ENCODE data around the gene LMX1B.
"Not testable (repeated sequence)": the region's sequence is repeated elsewhere in the genome, so short reads cannot be mapped to it uniquely, and the experiment has no call there.

The LMX1B gene

GRCh38 chr9:126652140-126652582, 38.4 kb downstream of the LMX1B start:
- H3K4me3 ChIP-seq (ENCODE audit: low read length): no peak overlapping the region
- peaks cover 84% of the 10 kb centered on the region for H3K27me3 ChIP-seq (ENCODE audit: insufficient read depth, low read length)

DNA sequence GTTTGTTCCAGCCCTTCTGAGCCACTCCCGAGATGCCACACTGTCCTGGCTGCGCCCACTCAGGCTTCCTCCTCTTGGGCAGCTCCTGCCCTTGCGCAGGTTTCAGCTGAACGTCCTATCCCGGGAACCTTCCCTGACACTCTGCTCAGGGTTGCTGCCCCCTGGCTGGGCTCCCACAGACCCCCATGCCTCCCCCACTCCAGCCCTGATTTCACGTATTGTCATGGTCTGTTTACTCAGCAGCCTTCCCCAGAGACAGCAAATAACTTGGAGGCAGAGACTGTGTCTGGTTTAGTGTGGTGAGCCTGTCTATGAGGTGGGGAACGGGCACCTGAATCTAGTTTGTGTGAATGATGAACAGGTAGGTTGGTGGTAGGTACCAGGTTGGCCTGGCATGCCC, 40.4 kb downstream of the LMX1B start:
- Histone ChIP-seq H3K27me3 (ENCODE audit: insufficient read depth, low read length) (peaks cover 69% of the 10 kb centered on the region), H3K36me3 (ENCODE audit: insufficient read depth, low read length) (no peaks in the 10 kb centered on the region), H3K4me1 (ENCODE audit: insufficient read depth, low read length) (peaks cover 29% of the 10 kb centered on the region), H2AFZ (ENCODE audit: low read depth, low read length) (no peak overlapping the region), H3K9me3 (ENCODE audit: low read length) (no peaks in the 10 kb centered on the region), H3K4me3 (ENCODE audit: low read length) (no peak overlapping the region)

More at GRCh38 chr9:126652140-126652582, 38.4 kb downstream of the LMX1B start:
- Histone ChIP-seq H2AFZ (ENCODE audit: low read depth, low read length) (no peak overlapping the region), H3K9me3 (ENCODE audit: low read length) (no peaks in the 10 kb centered on the region), H3K36me3 (ENCODE audit: insufficient read depth, low read length) (no peaks in the 10 kb centered on the region), H3K4me1 (ENCODE audit: insufficient read depth, low read length) (peaks cover 27% of the 10 kb centered on the region)

GRCh38 chr9:126656214-126656613, 42.5 kb downstream of the LMX1B start:
- not testable (repeated sequence) for H3K4me3 ChIP-seq (ENCODE audit: low read length); H2AFZ ChIP-seq (ENCODE audit: low read depth, low read length); H3K9me3 ChIP-seq (ENCODE audit: low read length); H3K36me3 ChIP-seq (ENCODE audit: insufficient read depth, low read length)
- Histone ChIP-seq H3K4me1 (ENCODE audit: insufficient read depth, low read length) (peaks cover 27% of the 10 kb centered on the region), H3K27me3 (ENCODE audit: insufficient read depth, low read length) (peaks cover 56% of the 10 kb centered on the region)

DNA sequence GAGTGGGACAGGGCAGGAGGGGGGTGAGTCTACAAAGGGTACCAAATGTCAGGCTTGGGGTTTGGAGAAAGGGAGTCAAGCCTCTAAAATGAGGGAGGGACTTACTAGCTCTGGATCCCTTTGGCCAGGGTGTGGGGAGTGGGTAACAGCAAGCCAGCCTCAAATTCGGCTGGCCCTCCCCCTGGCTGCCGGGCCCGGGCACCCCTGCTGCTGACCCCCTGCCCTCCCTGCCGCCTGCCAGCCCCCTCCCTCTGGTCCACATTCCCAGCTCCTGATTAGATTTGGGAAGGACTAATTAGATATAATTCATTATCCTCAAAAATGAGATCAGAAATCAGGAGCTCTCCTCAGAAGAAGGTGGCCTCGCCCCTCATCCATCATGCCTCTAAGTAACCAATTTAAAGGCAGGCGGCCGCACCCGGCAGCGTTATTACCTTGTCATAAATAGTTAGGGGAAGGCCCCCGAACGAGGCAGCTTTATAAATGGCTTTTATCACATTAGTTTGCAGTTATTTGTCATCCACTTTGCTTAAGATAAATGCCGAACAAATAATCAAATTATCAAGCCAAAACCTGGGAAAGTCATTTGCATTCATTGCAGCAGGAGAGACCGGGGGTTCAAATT, 44.6 kb downstream of the LMX1B start:
- no peak overlapping the region for H2AFZ ChIP-seq (ENCODE audit: low read depth, low read length)
- H3K9me3 ChIP-seq (ENCODE audit: low read length): no peaks in the 10 kb centered on the region
- H3K36me3 ChIP-seq (ENCODE audit: insufficient read depth, low read length): no peaks in the 10 kb centered on the region
- H3K4me3 ChIP-seq (ENCODE audit: low read length): no peak overlapping the region
- peaks cover 13% of the 10 kb centered on the region for H3K4me1 ChIP-seq (ENCODE audit: insufficient read depth, low read length)
- peaks cover 37% of the 10 kb centered on the region for H3K27me3 ChIP-seq (ENCODE audit: insufficient read depth, low read length)

GRCh38 chr9:126658956-126659555, 45.3 kb downstream of the LMX1B start:
- Histone ChIP-seq H3K4me1 (ENCODE audit: insufficient read depth, low read length) (peaks cover 13% of the 10 kb centered on the region), H3K27me3 (ENCODE audit: insufficient read depth, low read length) (peaks cover 33% of the 10 kb centered on the region), H2AFZ (ENCODE audit: low read depth, low read length) (no peak overlapping the region), H3K9me3 (ENCODE audit: low read length) (no peaks in the 10 kb centered on the region), H3K36me3 (ENCODE audit: insufficient read depth, low read length) (no peaks in the 10 kb centered on the region), H3K4me3 (ENCODE audit: low read length) (no peak overlapping the region)

GRCh38 chr9:126661122-126661520, 47.4 kb downstream of the LMX1B start:
- no peaks in the 10 kb centered on the region for H3K9me3 ChIP-seq (ENCODE audit: low read length)
- H3K27me3 ChIP-seq (ENCODE audit: insufficient read depth, low read length): peaks cover 26% of the 10 kb centered on the region
- peaks cover 28% of the 10 kb centered on the region for H3K4me1 ChIP-seq (ENCODE audit: insufficient read depth, low read length)
- H3K36me3 ChIP-seq (ENCODE audit: insufficient read depth, low read length): no peaks in the 10 kb centered on the region
- H2AFZ ChIP-seq (ENCODE audit: low read depth, low read length): no peak overlapping the region
- no peak overlapping the region for H3K4me3 ChIP-seq (ENCODE audit: low read length)

DNA sequence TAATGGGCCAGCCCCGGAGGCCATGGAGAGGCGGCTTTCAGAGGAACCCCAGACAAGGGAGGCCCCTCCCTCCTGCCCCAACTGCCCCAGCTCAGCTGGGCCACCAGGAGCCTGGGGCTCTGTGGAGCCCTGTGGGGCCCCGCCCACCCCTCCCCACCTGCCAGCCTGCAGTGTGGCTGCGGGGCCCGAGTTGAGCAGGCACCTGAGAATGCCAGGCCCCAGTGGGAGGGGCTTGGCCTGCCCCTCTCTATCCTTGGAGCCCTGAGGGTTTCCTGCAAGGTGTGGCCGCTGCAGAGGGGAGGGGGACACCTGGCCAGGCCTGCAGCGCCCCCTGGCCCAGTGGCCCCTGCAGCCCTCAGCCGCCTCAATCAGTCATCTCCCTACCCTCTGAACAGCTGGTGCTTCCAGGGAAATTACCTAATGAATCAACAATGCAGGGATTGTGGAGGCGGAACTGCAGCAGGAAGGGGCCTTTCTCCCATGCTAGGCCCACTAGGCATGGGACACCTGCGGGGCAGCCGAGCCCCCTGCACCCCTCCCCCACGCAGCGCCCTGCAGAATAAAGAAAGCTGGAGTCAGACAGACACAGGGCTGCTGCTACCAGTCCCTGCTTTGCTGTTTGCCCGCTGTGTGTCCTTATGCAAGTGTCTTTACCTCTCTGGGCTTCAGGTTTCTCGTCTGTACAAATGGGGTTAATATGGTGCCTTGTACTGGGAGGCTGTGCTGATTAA, 48.0 kb downstream of the LMX1B start:
- Histone ChIP-seq H2AFZ (ENCODE audit: low read depth, low read length) (no peak overlapping the region), H3K36me3 (ENCODE audit: insufficient read depth, low read length) (no peaks in the 10 kb centered on the region), H3K4me3 (ENCODE audit: low read length) (no peak overlapping the region), H3K27me3 (ENCODE audit: insufficient read depth, low read length) (peaks cover 27% of the 10 kb centered on the region), H3K9me3 (ENCODE audit: low read length) (no peaks in the 10 kb centered on the region), H3K4me1 (ENCODE audit: insufficient read depth, low read length) (peaks cover 28% of the 10 kb centered on the region)

DNA sequence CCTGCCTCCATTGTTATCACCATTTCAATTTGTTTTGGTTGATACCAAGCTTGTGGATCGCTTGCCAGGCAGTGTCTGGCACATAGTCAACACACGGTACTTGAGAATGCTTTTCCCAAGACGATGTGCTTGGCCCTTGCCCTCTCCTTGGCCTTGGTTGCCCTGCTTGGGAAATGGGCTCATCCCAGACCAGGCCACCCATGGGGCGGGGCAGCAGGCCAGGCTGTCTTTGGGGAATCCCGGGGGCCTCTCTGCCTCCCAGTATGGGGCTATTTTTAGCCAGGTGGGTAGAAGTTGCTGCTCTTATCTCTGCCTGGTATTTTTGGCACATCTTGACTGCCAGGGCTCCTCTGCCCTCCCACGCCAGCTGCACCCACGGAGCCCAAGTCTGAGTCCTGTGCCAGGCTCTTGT, 49.9 kb downstream of the LMX1B start:
- peaks cover 23% of the 10 kb centered on the region for H3K4me1 ChIP-seq (ENCODE audit: insufficient read depth, low read length)
- no peak overlapping the region for H2AFZ ChIP-seq (ENCODE audit: low read depth, low read length)
- no peaks in the 10 kb centered on the region for H3K36me3 ChIP-seq (ENCODE audit: insufficient read depth, low read length)
- H3K27me3 ChIP-seq (ENCODE audit: insufficient read depth, low read length): peaks cover 31% of the 10 kb centered on the region
- no peaks in the 10 kb centered on the region for H3K9me3 ChIP-seq (ENCODE audit: low read length)
- H3K4me3 ChIP-seq (ENCODE audit: low read length): no peak overlapping the region

GRCh38 chr9:126664900-126665643, 51.3 kb downstream of the LMX1B start:
- H3K4me3 ChIP-seq (ENCODE audit: low read length): no peak overlapping the region
- H2AFZ ChIP-seq (ENCODE audit: low read depth, low read length): no peak overlapping the region
- no peaks in the 10 kb centered on the region for H3K9me3 ChIP-seq (ENCODE audit: low read length)
- H3K4me1 ChIP-seq (ENCODE audit: insufficient read depth, low read length): peaks cover 15% of the 10 kb centered on the region
- H3K27me3 ChIP-seq (ENCODE audit: insufficient read depth, low read length): peaks cover 45% of the 10 kb centered on the region
- no peaks in the 10 kb centered on the region for H3K36me3 ChIP-seq (ENCODE audit: insufficient read depth, low read length)

DNA sequence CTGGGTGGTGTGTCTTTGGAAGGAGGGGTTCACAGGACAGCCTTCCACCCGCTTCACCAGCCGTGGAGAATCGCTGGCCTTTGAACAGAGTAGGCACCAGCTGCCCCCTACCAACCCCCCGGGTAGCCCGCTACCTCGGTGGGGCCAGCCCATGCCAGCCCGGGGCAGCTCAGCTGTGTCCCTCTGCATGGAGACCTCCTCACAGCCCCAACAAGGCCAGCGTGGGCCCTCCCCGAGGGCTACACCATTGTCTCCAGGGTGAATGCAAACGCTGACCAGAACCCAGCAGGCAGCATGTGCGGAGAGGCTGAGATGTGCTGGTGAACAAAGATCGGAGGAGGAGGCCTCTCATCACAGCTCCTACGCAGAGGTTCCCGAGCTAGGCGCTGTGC, 51.9 kb downstream of the LMX1B start:
- Histone ChIP-seq H3K9me3 (ENCODE audit: low read length) (no peaks in the 10 kb centered on the region), H3K36me3 (ENCODE audit: insufficient read depth, low read length) (no peaks in the 10 kb centered on the region), H3K27me3 (ENCODE audit: insufficient read depth, low read length) (peaks cover 49% of the 10 kb centered on the region), H2AFZ (ENCODE audit: low read depth, low read length) (no peak overlapping the region), H3K4me3 (ENCODE audit: low read length) (no peak overlapping the region), H3K4me1 (ENCODE audit: insufficient read depth, low read length) (peaks cover 15% of the 10 kb centered on the region)

DNA sequence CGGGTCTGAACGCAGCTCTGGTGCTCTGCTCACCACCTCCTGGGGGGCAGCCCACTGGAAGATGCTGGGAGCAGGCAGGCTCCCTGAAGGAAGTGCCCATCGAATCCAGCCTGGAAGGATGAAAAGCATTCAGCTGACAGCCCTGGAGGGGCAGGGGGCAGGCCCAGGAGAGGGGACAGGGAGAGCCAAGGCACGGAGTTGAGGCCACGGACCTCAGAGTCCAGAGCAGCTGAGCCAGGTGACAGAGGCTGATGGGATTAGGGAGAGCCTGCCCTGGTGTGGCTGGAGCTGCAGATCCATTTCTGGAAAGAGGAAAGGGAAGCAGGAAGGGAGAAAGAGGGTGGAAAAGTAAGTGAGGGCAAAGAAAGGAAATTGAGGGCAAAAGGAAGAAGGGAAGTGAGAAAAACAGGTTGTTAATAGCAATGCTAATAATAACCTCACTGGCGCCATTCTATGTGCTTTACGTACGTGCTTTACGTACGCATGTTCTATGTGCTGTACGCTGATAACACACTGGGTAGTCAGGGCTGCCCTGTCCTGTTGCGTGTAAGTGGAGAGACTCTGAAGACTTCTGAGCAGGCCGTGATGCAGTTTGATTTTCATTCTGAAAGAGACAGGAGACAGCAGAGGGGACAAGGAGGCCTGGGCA, 52.6 kb downstream of the LMX1B start:
- Histone ChIP-seq H3K4me3 (ENCODE audit: low read length) (no peak overlapping the region), H3K9me3 (ENCODE audit: low read length) (no peaks in the 10 kb centered on the region), H2AFZ (ENCODE audit: low read depth, low read length) (no peak overlapping the region), H3K36me3 (ENCODE audit: insufficient read depth, low read length) (no peaks in the 10 kb centered on the region), H3K4me1 (ENCODE audit: insufficient read depth, low read length) (peaks cover 21% of the 10 kb centered on the region), H3K27me3 (ENCODE audit: insufficient read depth, low read length) (peaks cover 49% of the 10 kb centered on the region)

DNA sequence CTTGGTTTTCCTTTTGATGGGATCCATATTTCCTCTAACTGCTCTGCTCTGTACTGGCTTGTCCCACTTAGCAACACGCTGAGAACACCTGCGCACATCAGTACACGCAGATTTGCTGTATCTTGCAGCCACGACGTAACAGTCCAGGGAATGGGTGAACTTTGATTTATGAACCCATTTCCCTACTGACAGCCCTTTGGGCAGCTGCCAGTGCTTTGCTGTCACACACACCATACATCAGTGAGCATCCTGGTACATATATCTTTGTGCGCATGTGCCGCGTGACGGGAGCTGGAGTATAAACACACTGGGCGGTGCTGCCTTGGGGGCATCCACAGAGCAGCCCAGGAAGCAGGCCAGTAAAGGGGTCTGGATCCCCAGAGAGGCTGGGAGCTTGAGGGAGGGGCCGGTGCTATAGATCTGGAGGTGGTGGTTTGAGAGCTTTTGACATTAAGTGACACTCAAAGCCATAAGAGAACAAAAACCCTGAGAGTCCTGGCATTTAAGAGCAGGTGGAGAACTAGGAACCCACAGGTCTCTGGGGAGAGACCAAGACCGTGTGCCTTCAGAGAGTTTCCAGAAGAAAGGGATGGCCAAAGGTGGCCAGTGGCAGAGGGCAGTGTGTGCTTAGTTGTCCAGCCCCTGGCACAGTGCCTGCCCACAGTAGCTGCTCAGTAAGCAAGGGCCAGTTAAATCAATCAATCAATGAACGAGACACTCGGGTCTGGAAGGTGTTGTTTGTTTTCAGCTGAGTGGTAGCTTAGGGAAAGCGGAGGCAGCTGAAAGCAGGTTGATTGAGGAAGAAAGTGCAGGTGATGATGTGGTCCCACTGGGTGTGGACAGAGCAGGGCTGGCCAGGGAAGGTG, 53.7 kb downstream of the LMX1B start:
- H3K27me3 ChIP-seq (ENCODE audit: insufficient read depth, low read length): peaks cover 49% of the 10 kb centered on the region
- H2AFZ ChIP-seq (ENCODE audit: low read depth, low read length): no peak overlapping the region

More for the DNA sequence above, 53.7 kb downstream of the LMX1B start:
- H3K9me3 ChIP-seq (ENCODE audit: low read length): no peaks in the 10 kb centered on the region
- peaks cover 32% of the 10 kb centered on the region for H3K4me1 ChIP-seq (ENCODE audit: insufficient read depth, low read length)
- H3K4me3 ChIP-seq (ENCODE audit: low read length): no peak overlapping the region
- H3K36me3 ChIP-seq (ENCODE audit: insufficient read depth, low read length): no peaks in the 10 kb centered on the region
